GM21619 (cell line): ENCODE measurements around the gene PAAF1.

Source experiments
- ATAC-seq: cut with Tn5 transposase; IDR thresholded peaks from one replicate; pipeline ENCODE4 v1.9.1; 2021; ENCODE audit not compliant: unreplicated experiment

PAAF1 gene

GRCh38 chr11:73969991-73970800 is 93.4 kb downstream of the PAAF1 start:
- no peak for ATAC-seq

DNA sequence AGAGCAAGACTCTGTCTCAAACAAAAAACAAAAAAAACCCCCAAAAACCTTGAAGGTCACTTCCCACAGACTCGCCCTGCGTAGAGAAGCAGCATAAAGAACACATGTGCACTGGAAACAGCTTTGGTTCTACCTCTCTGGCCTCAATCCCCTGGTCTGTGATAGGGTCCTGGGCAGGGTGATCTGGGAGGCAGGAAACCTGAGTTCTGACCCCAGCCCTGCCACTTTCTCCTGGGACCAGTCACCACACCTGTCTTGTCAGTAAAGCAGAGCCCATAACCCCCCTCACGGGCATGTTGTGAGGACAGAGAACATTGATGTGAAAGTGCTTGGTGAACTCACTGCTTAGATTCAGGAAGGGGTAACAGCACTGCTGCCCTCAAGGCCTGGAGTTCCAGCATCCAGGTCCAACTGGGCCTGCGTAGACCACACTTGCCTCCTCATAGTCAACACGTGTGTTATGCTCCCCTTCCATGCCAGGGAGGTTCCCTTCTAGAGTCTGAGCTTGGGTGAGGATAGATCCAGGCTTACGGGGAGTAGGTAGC is 94.4 kb downstream of the PAAF1 start:
- ATAC-seq: no peak

DNA sequence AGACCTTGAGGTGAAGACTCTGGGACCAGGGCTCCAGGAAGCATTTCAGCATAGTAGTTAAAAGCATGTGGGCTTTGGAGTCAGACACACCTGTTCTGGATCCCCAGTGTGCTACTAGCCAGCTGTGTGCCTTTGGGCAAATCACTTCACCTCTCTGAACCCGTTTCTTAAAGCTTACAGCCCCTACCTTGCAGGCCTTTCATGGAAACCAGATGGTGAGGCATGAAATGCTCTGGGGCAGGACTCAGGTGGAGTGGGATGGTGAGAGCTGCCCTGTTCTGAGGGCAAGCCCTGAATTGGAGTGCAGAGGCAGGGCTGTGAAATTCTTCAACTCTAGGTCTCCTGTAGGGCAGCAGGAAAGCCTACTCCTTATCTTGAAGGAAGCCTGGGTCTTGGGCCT is 95.4 kb downstream of the PAAF1 start:
- ATAC-seq: no peak

- no peak for ATAC-seq
Measured at GRCh38 chr11:73972620-73973449, 96.0 kb downstream of the PAAF1 start.

DNA sequence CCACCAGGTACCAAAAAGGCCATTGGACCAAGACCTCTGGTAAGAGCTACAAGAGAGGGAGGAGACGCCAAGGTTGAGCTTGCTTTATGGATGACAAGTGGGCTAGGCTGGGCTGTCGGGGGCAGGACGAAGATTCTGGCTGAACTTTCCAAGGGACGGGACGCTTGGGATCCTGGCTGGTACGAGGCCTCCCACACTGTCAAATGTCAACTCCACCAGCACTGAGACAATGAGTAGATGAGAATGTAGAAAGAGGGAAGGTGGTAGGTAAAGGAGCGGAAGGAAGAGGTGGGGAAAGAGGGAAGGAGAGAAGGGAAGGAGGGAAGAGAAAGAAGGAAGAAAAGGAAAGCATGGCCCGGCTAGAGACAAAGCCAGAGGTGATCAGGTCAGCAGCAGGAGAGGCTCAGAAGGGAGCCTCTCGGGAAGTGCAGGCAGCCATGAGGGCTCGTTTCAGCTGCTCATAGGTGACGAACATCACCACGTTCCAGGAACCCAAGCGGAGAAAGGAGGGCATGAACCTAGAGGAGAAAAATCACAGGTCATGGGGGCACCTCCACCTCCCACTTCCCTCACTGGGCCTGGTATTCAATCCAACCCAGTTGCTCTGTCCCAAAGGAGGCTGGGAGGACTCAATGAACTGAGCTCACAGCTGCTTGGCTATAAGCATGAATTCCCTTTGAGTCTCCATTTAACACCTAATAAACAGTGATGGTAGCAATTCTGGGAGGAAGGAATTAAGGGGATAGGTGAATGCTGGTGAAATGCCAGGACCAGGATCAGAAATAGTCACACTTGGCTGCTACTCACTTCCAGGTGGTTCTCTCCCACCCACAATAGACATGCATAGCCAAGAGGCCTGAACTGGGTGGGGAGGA is 98.0 kb downstream of the PAAF1 start:
- no peak for ATAC-seq

DNA sequence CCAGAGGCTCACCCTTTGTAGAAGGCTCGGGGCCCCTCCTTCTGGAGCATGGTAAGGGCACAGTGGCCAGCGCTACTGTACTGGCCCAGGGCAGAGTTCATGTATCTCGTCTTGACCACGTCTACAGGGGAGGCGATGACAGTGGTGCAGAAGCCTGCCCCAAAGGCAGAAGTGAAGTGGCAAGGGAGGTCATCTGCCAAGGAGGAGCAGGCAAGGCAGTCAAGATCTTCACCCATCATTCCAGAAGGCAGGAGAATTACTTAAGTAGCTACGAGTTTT is 98.6 kb downstream of the PAAF1 start:
- ATAC-seq: no peak

GRCh38 chr11:73976451-73977151 is 99.8 kb downstream of the PAAF1 start:
- ATAC-seq: no peak

GRCh38 chr11:73977856-73978519 is 101.2 kb downstream of the PAAF1 start:
- no peak for ATAC-seq

DNA sequence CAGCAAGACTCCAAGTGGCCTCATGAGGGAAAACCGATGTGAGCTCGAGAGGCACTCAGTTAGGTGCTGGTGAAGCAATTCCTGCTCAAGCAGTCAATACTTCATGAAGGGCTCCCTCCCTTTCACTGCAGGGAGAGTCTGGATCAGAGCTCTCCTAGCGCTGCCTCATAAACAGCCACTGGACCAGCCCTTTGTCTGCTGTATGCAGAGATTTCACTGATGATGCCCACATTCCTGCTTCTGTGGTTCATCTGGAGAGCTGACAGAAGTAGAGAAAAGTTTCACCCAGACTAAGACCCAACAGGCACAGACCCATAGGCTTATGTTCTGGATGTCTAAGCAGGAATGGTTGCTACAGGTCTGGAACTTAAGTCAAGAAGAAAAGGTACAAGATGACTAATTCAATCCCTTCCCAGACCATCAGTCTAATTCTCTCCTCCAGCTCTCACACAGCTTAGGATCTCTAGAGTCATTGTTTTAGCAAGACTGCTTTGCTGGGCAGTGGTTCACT is 101.8 kb downstream of the PAAF1 start:
- no peak for ATAC-seq

DNA sequence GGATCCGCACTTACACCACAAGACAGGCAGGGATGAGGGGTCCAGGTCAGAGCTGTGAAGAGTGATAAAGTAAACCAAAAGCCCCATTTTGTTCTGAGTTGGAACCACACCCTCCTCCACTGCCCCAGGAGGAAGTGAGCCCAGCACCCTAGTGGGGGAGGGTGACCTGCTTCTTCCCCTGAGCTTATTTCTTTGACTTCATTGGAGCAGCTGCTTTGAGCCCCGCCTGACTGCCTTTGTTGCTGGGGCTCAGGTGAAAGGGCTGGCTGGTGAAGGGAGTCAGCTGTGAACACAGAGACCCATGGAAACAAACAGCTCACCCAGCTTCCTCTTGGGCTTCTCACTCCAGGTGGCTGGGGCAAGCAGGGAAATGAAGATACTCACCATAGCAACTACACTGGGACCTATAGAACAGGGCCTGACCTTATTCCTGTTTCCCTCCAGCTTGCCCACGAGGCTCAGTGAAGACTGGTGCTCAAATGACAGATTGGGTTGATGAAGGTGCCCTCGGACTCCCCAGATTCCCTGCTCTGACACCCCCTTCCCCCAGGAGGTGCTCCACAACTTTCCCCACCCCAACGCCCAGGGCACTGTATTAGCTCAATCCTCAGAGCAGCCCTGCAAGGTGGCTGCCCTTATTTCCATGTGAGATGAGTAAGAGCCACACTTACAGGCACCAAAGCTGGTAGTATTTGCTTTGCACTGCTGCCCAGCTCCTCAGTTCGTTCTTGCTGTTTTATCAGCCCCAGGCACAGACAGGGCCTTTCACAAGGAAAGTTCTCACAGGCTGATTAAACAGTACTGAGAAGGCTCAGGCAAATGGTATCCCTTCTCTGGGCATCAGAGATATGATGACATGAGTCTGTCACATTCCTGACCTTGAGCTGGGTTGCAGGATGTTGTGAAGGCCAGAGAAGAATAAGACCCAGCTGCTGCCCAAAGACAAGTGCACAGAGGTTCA is 103.5 kb downstream of the PAAF1 start:
- peak; percentile 38 for ATAC-seq
